Activated naive CD8-positive, alpha-beta T cell treated with anti-CD3 and anti-CD28 coated beads, Interleukin-2, amount 50 U/mL, for 24 hours (primary cell): Measurements from ENCODE around the gene SECTM1.

ENCODE experiments used
- ATAC-seq: fragments of 150-1000 bp; cut with Tn5 transposase; one replicate; pipeline ENCODE4 v1.10.0; 2021
- DNase-seq: peaks from one replicate; pipeline ENCODE4 v3.0.0; 2021
- H3K27ac Mint-ChIP-seq: one replicate; pipeline ENCODE4 v1.8.0; 2021; ENCODE audit warnings: mild to moderate bottlenecking, mixed read lengths
- H3K27me3 Mint-ChIP-seq: one replicate; pipeline ENCODE4 v1.8.0; 2021; ENCODE audit warnings: mixed read lengths
- H3K36me3 Mint-ChIP-seq: one replicate; pipeline ENCODE4 v1.8.0; 2021; ENCODE audit warnings: low read depth, mixed read lengths
- H3K4me1 Mint-ChIP-seq: one replicate; pipeline ENCODE4 v1.8.0; 2021; ENCODE audit warnings: mixed read lengths
- H3K4me3 Mint-ChIP-seq: one replicate; pipeline ENCODE4 v1.8.0; 2021; ENCODE audit warnings: mild to moderate bottlenecking, moderate library complexity, mixed read lengths
- H3K9me3 Mint-ChIP-seq: one replicate; pipeline ENCODE4 v1.8.0; 2021; ENCODE audit warnings: mixed read lengths

The SECTM1 gene

GRCh38 chr17:82272495-82273326 lies 60.9 kb downstream of the SECTM1 start:
- ATAC-seq (peak; percentile 38), DNase-seq (peak; percentile 47)
- Mint-ChIP-seq H3K9me3 (no peaks in the 10 kb centered on the region), H3K27me3 (no peaks in the 10 kb centered on the region), H3K4me3 (peak overlapping the region; percentile 86), H3K27ac (peak overlapping the region; percentile 99), H3K4me1 (peaks cover 52% of the 10 kb centered on the region), H3K36me3 (peaks cover 37% of the 10 kb centered on the region)

GRCh38 chr17:82271401-82271800 lies 62.2 kb downstream of the SECTM1 start:
- ATAC-seq (no peak), DNase-seq (no peak)
- no peaks in the 10 kb centered on the region for H3K9me3 Mint-ChIP-seq
- H3K4me1 Mint-ChIP-seq = peaks cover 64% of the 10 kb centered on the region
- H3K4me3 Mint-ChIP-seq = peak overlapping the region; percentile 85
- no peaks in the 10 kb centered on the region for H3K27me3 Mint-ChIP-seq
- H3K36me3 Mint-ChIP-seq = peaks cover 45% of the 10 kb centered on the region
- peak overlapping the region; percentile 85 for H3K27ac Mint-ChIP-seq
